GM21576 (cell line): ENCODE data around the gene EIF3D.
A peak's percentile ranks its signal among the peaks of the same experiment; 100 is the strongest.

Experiments
- ATAC-seq: cut with Tn5 transposase; IDR thresholded peaks from one replicate; pipeline ENCODE4 v1.9.1; 2021; ENCODE audit warnings: mild to moderate bottlenecking, moderate library complexity; ENCODE audit not compliant: unreplicated experiment

Gene EIF3D, protein sequence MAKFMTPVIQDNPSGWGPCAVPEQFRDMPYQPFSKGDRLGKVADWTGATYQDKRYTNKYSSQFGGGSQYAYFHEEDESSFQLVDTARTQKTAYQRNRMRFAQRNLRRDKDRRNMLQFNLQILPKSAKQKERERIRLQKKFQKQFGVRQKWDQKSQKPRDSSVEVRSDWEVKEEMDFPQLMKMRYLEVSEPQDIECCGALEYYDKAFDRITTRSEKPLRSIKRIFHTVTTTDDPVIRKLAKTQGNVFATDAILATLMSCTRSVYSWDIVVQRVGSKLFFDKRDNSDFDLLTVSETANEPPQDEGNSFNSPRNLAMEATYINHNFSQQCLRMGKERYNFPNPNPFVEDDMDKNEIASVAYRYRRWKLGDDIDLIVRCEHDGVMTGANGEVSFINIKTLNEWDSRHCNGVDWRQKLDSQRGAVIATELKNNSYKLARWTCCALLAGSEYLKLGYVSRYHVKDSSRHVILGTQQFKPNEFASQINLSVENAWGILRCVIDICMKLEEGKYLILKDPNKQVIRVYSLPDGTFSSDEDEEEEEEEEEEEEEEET

DNA sequence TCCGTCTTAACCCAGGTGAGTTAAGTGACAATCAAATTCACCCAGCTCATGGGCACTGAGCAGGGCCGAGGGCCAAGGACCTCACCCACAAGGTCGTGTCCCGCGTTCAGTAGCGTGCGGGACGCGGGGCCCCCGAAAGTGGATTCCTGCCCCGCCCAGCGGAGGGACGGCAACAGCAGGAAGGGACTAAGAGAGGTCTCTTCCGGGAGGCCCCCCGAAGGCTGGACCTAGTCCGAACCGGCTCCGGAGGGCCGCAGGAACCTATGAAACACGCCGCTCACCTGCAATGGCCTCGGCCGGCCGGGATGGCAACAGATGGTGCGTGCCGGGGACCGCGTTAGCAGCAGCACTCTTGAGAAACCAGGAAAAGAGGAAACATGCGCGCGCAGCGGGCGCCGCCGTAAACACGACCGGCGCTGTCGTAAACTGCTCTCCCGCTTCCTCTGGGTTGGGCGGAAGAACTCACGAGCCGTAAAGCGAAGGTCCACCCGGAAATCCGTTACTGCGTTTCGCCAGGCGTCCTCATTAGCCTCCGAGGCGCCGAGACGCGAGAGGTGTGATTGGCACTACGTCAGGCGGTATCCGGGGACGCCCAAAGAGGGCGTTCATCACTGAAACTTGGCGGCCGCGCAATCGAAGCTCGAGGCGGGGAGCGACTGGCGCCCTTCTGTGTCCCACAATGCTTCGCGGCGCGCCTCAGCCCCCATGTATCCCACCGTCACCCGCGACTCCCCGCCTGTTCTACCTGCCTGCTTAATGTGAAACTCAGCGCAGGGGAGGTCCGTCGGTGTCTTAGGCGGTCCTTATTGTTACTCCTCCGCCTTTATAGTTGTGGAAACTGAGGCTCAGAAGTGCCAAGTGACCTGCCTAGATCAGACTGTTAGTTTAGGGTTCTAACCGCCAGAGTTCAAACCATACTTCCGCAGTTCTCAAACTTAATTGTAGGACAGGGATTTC is at the start of gene EIF3D:
EIF3D (minus strand) TSS at position 372 of the 957 bp plus-strand sequence. CDS start 3,045 bp downstream, outside the sequence.
- ATAC-seq, result peak; percentile 88

DNA sequence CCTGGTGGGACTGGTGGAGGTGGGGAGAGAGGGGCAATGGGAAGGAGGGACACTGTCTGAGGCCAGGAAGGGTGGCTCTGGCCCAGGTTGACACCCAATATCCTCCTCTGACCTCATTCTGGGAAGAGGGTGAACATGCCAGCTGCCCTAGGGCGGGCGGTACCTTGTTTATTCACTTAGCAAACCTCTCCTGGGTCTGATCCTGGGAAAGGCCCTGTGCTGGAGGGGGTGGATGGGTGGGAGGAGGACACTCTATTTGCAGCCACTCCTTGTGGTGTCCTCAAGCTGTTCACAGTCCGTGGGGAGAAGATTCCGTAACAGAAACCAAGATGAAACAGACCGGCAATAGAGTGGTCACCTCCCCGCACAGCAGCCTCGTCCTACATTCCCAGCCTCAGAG is 49.7 kb upstream of the EIF3D start:
- no peak for ATAC-seq

DNA sequence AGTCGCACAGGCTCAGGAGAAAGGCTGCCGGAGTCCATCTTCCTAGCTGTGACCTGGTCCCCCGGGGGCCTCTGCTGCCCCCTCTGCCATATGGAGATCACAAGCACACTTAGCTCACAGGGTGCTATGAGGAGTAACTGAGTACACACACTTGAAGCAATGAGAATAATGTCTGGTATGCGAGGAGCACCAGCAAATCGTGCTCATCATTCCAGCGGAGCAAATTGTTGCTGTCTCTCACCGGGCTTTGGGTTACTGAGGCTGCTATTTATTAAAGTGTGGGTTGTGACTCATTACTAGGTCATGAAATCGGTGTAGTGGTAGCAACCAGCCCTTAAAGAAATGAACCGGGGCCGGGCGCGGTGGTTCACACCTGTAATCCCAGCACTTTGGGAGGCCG is 48.1 kb upstream of the EIF3D start:
- no peak for ATAC-seq

DNA sequence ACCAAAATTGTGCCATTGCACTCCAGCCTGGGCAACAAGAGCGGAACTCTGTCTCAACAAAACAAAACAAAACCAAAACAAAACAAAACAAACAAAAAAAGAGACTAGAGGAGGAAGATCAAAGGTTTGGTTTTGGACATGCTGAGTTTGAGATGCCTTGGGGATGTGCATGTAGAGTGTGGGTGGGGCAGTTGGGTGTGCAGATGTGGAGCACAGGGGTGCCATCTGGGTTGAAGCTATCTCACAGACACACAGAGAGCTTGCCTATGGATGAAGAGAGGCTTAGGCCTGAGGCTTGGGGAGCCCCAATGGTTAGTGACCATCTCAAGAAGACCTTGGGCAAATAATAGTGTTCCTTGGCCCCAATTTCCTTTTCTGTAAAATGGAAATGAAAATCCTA is 45.8 kb upstream of the EIF3D start:
- ATAC-seq, result no peak

DNA sequence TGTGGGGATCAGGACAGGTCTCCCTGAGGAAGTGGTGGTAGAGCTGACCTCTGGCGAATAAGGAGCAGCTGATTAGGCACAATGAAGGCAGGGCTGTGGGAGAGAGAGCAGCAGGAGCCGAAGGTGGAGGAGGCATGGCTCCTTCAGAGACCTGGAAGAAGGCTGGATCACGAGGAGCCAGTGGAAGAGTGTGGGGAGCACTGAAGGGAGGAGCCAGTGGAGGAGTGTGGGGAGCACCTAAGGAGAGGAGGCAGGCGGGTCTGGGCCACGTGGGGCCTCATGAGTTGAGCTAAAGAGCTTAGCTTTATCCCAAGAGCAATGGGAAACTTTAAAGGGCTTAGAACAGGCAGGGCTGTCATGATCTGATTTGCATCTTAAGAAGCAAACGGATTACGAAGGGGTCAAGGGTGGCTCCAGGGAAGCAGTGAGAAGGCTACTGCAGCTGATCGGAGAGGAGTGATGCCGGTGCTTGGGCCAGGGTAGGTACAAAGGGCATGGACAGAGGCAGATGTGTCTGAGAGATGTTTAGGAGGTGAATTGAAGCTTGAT is 44.9 kb upstream of the EIF3D start:
- no peak for ATAC-seq

DNA sequence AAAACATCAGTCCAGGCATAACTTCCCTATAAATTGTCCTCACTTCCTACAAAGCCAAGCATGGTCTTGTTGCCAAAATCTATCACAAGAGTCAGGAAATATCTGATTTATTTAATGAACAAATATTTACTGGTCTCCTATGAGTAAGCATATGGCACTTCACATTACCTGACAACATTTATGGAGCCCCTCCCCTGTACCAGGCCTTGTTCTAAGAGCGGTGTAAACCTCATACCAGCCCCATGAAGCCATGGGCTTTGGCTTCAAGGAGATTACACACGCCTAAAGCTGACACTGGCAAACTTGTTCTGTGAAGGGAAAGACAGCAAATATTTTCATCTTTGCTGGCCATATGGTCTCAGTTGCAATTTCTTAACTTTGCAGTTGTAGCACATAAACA is 43.0 kb upstream of the EIF3D start:
- no peak for ATAC-seq

DNA sequence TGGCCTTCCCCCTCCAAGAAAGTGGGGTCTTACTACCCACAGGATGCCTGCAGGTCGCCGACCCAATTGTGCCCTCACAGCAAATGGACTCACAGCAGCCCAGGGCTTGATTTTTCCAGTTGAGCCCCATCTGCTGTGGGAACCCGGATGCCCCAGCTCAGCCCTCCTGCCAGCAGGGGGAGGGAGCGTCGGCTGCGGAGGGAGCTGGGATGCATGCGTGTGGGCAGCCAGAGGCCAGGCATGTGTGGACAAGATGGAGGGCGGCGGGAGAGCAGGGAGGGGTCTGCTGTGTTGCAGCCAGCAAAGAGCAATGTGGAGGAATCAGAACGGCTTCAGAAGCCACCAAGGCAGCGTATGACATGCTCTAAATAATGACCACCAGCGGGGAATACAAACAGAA is 41.0 kb upstream of the EIF3D start:
- ATAC-seq, result no peak

DNA sequence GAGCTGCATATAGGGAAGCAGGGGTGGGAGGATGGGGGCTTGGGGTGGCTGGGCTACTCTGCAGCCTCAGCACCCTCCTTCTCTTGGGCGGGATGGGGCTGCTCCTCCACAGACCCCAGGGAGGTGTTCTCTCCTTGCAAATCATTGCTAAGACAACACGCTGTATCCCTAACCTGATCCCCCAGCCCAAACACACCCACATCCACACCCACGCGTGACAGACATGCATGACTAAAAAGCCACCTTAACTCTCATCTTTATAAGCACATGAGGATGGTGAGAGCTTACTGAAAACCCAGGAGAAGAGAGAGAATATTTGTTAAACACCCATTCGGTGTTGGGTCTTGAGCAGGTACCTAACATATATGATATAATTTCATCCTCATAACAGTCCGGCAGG is 39.9 kb upstream of the EIF3D start:
- ATAC-seq, result no peak

DNA sequence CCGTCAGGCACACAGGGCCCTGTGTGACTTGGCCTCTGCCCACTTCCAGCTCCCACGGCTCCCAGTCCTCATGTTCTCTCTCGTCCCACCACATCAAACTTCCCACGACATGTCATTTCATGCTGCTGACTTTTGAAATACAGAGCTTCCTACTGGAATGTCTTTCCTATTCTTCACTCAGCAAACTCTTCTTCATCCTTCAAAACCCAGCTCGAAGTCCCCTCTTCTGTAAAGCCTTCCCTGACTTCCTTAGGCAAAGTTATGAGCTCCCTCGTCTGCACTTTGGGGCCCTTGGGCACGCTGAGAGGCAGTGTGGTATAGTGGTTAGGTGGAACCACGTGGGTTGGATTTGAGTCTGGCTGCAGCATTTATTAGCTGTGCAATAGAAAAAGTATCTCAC is 37.8 kb upstream of the EIF3D start:
- ATAC-seq, result no peak

DNA sequence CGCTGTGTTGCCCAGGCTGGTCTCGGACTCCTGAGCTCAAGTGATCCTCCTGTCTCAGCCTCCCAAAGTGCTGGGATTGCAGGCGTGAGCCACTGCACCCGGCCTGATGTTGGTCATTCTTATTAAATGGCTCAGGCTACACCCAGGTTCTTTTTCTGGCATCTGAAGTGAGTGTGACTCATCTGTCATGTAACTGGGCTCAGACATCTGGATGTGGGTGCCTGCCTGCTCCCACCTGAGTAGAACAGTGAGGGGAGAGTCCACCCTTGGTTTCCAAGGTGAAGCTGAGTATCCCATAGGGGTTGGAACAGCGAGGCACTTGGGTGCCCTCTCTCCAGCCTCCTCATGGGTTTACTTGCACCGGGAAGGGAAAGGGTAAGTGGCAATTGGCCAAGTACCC is 36.7 kb upstream of the EIF3D start:
- no peak for ATAC-seq

DNA sequence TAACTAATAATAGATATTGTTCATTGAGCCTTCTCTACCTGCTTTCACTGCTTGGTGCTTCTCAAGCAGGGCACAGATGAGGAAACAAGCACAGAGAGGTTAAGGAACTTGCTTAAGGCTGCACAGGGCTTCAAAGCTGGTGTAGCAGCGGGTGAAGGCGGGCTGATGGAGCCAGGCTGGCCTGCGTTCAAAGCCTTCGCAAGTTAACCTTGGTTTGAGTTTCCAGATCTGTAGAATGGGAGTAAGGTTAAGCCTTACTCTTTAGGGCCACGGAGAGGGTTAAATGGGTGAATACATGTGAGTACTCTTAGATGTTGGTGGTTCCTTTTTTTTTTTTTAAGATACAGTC is 36.2 kb upstream of the EIF3D start:
- ATAC-seq, result no peak

DNA sequence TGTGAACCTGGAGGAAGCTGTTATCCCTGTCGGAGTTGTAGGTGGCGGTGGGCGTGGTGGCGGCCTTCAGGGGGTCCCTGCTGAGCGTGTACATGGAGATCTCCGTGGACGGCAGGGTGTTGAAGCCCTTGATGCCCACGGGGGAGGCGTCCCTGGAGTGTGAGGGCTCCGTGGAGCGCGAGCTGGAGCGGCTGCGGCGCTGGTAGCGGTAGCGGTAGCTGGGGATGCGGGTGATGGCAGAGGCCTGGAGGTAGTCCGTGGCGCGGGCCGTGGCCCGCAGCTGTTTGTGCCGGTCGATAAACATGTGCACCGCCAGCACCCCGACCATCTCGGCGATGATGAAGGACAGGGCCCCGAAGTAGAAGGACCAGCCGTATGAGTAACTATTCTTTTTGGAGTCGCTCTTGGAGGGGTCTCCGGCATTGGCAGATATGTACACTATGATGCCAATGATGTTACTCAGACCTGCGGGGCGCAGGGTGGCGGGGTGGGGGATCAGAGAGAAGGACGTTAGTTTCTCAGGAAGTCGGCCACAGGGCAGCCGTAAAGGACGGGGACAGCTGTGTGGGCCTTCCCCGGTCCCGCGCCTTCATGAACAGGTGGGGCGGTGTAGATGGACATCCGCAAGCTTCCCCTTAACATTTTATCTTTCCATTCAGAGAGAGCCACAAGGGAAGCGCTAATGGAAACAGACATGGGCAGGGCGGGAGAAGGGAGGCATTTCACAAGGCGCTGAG is 35.6 kb upstream of the EIF3D start:
- ATAC-seq, result no peak

DNA sequence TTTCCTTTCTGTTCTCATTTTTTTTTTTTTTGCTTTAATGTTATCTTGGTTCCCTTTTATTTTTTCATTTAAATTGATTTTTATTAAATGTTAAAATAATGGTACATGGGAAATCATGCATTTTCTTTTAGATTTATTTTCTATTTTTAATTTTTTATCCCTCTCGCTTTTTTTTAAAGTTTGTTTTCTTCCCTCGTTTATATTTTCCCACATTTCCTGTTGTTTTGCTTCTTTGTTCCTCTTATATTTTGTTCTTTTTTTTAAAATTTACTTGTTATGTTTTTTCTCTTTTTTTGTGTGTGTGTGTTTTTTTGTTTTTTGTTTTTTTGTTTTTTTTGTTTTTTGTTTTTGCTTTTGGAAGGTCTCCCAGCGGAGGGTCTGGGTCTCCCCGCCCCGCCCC is 34.9 kb upstream of the EIF3D start:
- no peak for ATAC-seq

DNA sequence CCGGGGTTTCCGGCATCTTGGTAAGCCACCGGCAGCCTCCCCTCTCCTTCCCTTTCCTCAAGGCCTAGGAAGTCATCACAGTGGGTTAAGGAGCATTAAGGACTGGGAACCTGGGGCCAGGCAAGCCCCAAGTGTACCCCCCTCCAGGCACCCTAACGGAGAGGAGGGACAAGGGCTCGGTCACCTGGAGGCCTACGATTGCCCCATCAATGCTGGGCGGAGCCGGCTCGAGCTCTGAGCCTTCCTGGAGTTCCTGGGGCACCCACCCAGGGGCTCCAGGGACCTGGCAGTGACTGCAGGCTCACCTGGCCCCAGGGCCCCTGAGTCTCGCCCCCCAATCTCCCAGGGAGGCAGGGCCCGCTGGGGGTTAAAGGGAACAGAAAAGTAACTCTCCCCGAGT is 34.5 kb upstream of the EIF3D start:
- no peak for ATAC-seq

DNA sequence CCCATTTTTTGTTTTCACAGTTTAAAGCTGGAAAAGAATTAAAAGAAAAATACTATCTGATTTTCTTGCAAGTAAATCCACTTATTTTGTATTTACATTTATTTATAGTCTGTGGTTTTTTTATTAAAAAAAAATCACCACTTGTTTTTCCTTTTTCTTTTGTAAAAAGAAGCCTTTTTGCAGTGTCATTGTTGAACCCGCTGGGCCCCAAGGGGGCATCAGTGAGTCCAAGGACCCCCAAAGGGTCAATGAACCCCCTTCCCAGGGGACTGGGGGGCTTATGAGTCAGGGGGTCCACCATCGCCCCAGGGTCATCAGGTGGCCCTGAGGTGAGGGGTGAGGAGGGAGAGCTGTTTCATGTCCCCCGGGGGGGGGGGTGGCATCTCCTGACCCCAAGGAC is 34.0 kb upstream of the EIF3D start:
- no peak for ATAC-seq

DNA sequence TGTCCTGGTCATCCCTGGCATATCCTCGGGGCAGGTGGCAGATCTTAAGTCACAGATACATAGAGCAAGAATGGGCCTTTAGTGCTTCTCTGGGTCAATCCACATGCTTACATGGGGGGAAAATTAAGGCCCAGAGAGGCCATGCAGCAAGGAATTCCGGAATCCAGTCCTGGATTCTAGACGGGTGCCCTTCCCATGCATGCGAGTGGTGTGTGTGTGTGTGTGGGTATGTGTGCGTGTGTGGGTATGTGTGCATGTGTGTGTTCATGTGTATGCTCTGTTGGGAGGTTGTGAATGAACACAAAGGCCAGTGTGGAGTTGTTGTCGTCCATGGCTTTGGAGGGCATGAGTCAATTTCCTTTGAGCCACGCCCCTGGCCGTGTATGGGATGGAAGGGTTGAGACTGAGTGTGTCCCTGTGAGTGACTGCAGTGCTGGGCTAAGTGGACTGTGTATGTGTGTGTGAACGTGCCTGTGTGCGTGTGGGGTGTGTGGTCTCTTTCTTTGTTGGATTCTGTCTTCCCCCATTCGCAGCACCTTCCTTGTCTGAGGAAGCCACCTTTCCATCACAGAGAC is 33.4 kb upstream of the EIF3D start:
- no peak for ATAC-seq

DNA sequence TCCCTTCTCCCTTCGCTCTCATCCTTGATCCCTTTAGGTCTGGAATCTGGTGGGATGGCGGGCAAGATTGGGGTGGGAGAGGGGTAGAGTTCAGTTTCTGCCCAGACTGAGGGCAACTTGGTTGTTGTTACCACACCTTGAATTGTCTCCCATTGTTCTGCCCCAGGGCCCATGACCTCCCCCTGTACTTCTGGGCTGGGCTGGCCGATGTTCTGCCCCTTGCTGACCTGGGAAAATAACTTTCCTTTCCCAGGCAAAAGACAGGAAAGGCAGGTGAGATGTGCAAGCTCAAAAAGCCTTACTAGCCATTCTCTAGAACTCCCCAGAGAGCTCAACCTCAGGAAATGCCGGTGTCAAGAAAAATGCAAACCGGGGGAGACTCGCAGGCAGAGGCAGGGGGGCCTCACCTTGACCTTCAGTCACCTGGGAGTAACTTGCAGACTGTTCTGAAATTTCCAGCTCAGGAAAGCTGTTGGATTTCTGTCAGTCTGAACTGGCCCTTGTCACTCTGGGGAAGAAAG is 32.4 kb upstream of the EIF3D start:
- ATAC-seq, result no peak

DNA sequence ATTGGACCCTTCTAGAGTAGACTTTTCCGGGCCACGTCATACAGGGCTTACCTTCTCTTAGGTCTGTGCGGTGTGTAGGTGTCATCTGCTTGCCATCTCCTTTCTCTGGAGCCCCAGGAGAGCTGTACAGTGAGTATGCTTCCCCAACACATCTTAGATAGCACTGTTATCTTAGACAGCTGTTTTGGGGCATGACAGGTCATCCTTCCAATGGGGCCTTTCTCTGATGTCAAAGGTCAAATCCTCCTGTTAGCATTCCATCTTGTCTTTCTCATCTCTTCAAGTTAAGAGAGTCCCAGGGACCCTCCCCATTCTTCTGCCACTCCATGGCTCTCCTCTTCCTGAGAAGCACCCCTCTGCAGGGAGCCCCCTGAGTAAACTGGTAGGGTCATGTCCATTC is 31.0 kb upstream of the EIF3D start:
- ATAC-seq, result no peak

DNA sequence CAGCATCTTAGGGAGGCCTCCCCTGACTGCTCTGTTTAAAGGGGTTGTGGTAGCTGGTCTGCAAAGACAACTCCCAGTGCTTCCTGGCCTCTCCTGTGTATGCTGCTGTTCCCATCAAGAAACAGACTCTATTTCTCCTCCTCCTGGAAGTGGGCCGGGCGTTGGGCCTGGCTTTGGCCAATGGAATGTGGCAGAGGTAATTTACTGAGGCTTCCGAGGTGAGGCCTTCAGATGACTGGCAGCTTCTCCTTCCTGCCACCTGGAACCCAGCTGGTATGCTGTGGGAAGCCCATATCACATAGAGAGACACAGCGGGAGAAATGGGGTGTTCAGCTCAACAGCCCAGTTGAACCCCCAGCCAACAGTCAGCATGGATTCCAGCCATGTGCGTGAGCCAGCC is 25.1 kb upstream of the EIF3D start:
- no peak for ATAC-seq

DNA sequence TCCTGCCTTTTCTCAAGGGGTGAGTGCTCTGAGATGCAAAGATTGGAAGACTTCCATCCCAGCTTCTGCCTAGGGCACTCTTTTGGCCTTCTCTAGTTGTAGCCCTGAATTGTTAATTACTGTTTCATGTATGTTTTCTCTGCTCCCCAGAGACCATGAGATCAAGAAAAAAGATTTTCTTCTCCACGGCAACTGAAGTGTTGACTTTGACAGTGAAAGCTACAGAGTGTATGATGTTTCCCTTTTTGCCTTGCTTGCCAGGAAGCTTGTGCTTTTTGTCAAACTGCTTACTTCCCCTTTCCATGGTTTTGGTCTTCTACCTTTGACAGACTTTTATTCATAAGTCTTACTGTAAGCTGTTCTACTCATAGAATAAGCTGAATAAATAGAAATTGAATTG is 23.3 kb upstream of the EIF3D start:
- ATAC-seq, result no peak
